Measurements from ENCODE around the gene TMCO1. TPM values are rescaled to one million over a fixed set of nuclear protein-coding genes. Genes with fewer than 3 reads are reported as not detected.

Gene TMCO1, protein sequence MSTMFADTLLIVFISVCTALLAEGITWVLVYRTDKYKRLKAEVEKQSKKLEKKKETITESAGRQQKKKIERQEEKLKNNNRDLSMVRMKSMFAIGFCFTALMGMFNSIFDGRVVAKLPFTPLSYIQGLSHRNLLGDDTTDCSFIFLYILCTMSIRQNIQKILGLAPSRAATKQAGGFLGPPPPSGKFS
- polyA plus RNA-seq (2011; rRNA removed), result 188 and 200 TPM in 2 replicates
- polyA minus RNA-seq (2011; rRNA and poly(A)+ RNA removed), result 93.0 and 104 TPM in 2 replicates

DNA sequence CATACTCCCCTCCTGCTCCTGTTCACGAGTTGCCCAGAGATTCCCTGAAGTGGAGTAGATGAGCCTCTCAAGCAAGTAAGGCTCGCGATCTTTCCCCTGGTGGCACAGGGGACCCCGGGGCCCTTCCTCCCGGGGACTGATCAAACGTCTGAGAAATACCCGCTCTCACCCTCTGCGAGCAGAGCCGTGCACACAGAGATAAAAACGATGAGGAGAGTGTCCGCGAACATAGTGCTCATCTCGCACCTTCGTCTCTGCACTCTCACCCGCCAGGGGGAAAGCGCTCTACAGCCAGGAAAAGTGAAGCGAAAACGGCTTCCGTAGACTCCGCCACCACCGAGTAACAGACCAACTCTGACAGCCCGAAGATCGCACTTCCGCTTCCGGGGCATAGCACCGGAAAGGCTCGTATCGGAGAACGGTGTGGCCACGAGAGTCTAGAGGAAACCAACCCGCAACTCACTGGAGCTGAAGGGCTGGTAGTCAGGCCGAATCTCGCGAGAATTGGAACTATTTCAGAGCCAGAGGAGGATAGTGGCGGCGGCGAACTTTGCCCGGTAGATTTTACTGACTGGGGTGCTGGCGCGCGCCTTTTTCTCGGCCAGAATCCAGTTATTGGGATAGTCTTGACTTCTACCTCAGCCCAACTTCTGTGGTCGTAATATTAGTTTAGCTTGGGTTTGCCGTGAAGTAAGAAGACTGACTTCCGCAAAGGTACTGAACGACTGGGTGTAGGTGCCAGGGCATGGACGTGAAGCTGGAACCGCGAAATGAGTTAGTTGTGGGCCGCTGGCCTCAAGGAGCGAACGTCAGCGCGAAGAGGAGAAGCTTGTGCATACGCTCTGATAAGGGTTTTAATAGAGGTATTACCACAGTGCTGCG lies at the start of gene TMCO1:
Gene TMCO1 (minus strand): TSS at position 356 of the 882 bp plus-strand sequence. CDS start 117 bp downstream, at position 239.
- no peaks in the 10 kb centered on the region for H3K27me3 ChIP-seq (ENCODE audit: control insufficient read depth, insufficient read depth, low read length)
- peak within 1 kb of the TSS; percentile 88 for H3K4me3 ChIP-seq (ENCODE audit: low read depth, low read length)
- DNase-seq (ENCODE audit: low read depth, low spot score), result peak; percentile 97
- POLR2A ChIA-PET, result interaction anchor here (0.9 to 2.2 kb wide), 8 partner anchors 60 to 144 kb away, joined by 3 to 20 read pairs (median 6); partner anchors contain the start of gene UCK2
- peak within 1 kb of the TSS; percentile 94 for H3K27ac ChIP-seq (ENCODE audit: low read depth, low read length)
- H3K9me3 ChIP-seq (ENCODE audit: control insufficient read depth, insufficient read depth, low read length), result no peaks in the 10 kb centered on the region
- TF ChIP-seq, protein P1, sequence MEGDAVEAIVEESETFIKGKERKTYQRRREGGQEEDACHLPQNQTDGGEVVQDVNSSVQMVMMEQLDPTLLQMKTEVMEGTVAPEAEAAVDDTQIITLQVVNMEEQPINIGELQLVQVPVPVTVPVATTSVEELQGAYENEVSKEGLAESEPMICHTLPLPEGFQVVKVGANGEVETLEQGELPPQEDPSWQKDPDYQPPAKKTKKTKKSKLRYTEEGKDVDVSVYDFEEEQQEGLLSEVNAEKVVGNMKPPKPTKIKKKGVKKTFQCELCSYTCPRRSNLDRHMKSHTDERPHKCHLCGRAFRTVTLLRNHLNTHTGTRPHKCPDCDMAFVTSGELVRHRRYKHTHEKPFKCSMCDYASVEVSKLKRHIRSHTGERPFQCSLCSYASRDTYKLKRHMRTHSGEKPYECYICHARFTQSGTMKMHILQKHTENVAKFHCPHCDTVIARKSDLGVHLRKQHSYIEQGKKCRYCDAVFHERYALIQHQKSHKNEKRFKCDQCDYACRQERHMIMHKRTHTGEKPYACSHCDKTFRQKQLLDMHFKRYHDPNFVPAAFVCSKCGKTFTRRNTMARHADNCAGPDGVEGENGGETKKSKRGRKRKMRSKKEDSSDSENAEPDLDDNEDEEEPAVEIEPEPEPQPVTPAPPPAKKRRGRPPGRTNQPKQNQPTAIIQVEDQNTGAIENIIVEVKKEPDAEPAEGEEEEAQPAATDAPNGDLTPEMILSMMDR (IDR thresholded peaks at IDR 0.05; ENCODE audit: low read depth, low read length), result peak; percentile 36
- CTCF ChIA-PET, result interaction anchor here (0.5 to 4.0 kb wide), 9 partner anchors 58 to 156 kb away, joined by 3 to 24 read pairs (median 4); no protein-coding TSS in a partner anchor

DNA sequence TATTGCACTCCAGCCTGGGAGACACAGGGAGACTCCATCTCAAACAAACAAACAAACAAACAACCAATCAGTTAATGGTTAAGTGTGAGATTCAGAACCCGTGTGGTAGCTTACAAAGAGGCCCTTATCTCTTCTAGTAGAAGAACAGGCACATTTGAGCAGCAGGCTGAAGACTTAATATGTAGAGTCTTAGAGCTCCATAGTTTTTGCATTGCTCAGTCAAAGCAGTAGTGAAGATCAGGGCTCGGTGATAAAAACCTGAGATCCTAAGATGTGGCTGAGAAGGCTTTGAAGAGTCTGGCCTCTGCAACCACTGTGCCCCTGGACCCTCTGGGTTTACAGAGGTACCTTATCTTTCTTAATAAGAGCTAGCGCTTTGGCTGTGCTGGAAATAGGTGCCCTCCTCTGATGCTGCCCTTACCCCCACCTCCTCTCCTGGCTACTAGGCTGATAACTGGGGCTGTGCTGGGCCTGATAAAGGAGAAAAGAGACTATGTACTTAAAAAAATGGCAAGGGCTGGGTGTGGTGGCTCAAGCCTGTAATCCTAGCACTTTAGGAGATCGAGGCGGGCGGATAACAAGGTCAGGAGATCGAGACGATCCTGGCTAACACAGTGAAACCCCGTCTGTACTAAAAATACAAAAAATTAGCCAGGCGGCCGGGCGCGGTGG lies 48.3 kb upstream of the TMCO1 start:
- Histone ChIP-seq H3K9me3 (ENCODE audit: control insufficient read depth, insufficient read depth, low read length) (no peaks in the 10 kb centered on the region), H3K27me3 (ENCODE audit: control insufficient read depth, insufficient read depth, low read length) (no peaks in the 10 kb centered on the region), H3K27ac (ENCODE audit: low read depth, low read length) (no peak overlapping the region), H3K4me3 (ENCODE audit: low read depth, low read length) (no peak overlapping the region)
- no peak for DNase-seq (ENCODE audit: low read depth, low spot score)
- ChIA-PET CTCF (interaction anchor here (1.2 to 1.6 kb wide), 2 partner anchors 97 to 98 kb away, joined by 3 to 5 read pairs; no protein-coding TSS in a partner anchor), POLR2A (no interaction called here)
- TF ChIP-seq, protein P1 (IDR thresholded peaks at IDR 0.05; ENCODE audit: low read depth, low read length), result no peak

DNA sequence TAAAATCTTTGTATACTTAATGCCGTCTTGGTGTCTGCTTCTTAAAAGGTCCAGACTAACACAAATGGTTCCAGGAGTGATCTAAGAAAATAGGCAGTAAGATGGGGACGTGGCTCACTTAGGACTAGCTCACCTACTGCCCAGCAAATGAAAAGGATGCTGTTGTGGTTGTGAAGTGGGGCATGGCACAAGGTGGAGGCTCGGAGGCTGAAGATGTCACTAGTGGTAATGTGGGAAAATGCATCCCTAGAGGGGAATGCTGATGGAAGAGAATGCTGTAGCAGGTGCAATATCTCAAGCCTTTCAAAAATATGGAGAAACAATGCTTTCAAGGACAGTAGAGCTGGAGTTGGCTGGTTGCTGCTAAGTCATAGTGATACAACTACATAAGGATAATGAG lies 47.5 kb upstream of the TMCO1 start:
- TF ChIP-seq, protein P1 (IDR thresholded peaks at IDR 0.05; ENCODE audit: low read depth, low read length), result no peak
- POLR2A ChIA-PET, result interaction anchor here (0.5 kb wide), 1 partner anchor 111 kb away, joined by 8 read pairs; no protein-coding TSS in a partner anchor
- no peak for DNase-seq (ENCODE audit: low read depth, low spot score)
- H3K27ac ChIP-seq (ENCODE audit: low read depth, low read length), result no peak overlapping the region
- no peaks in the 10 kb centered on the region for H3K27me3 ChIP-seq (ENCODE audit: control insufficient read depth, insufficient read depth, low read length)
- CTCF ChIA-PET, result interaction anchor here (0.5 to 1.6 kb wide), 4 partner anchors 39 to 164 kb away, joined by 3 to 5 read pairs (median 4); no protein-coding TSS in a partner anchor
- H3K9me3 ChIP-seq (ENCODE audit: control insufficient read depth, insufficient read depth, low read length), result no peaks in the 10 kb centered on the region
- no peak overlapping the region for H3K4me3 ChIP-seq (ENCODE audit: low read depth, low read length)

DNA sequence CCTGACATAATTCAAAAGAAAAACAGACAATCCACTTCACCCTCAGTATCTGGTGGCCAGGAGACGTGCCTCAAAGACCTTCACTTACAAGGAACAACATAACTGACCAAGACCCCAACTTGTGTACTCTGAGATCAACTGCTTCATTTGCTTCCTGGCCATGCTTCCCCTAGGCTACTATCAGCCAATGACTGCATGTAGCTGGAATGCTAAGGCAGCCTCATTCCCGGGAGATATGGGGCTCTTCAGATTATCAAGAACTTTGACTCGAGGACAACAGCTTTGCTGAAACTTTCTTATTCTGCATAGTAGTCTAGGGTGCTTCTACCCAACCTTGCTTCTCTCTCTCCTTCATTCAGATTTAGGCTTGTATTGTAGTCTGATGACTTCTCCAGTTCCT lies 47.1 kb upstream of the TMCO1 start:
- H3K4me3 ChIP-seq (ENCODE audit: low read depth, low read length), result no peak overlapping the region
- H3K27me3 ChIP-seq (ENCODE audit: control insufficient read depth, insufficient read depth, low read length), result no peaks in the 10 kb centered on the region
- CTCF ChIA-PET, result interaction anchor here (0.5 to 0.6 kb wide), 2 partner anchors 40 to 164 kb away, joined by 3 to 5 read pairs; no protein-coding TSS in a partner anchor
- no peaks in the 10 kb centered on the region for H3K9me3 ChIP-seq (ENCODE audit: control insufficient read depth, insufficient read depth, low read length)
- TF ChIP-seq, protein P1 (IDR thresholded peaks at IDR 0.05; ENCODE audit: low read depth, low read length), result no peak
- POLR2A ChIA-PET, result interaction anchor here (0.5 kb wide), 1 partner anchor 111 kb away, joined by 8 read pairs; no protein-coding TSS in a partner anchor
- DNase-seq (ENCODE audit: low read depth, low spot score), result no peak
- no peak overlapping the region for H3K27ac ChIP-seq (ENCODE audit: low read depth, low read length)

Measured in AG04450 (cell line).